Activated T-helper 2 cell treated with anti-CD3 and anti-CD28 coated beads, Interferon-gamma antibody, Interleukin-2, Interleukin-4, amounts not matched to agents 10 μg/mL and 5 μg/mL and 100 μg/mL, durations not matched to agents 14 hours and 24 hours and 36 hours (primary cell): ENCODE data around the gene FOXC2. TPM values are rescaled to one million over a fixed set of nuclear protein-coding genes. Genes with fewer than 3 reads are reported as not detected.
A peak's percentile ranks its signal among the peaks of the same experiment; 100 is the strongest.

ENCODE experiments used
- DNase-seq: peaks from one replicate; pipeline ENCODE4 v3.0.0; 2021; ENCODE audit warnings: low spot score
- H3K27ac Mint-ChIP-seq: one replicate; pipeline ENCODE4 v1.8.0; 2021; ENCODE audit warnings: mixed read lengths
- H3K27me3 Mint-ChIP-seq: one replicate; pipeline ENCODE4 v1.8.0; 2021; ENCODE audit warnings: low read depth, mixed read lengths
- H3K36me3 Mint-ChIP-seq: one replicate; pipeline ENCODE4 v1.8.0; 2021; ENCODE audit warnings: low read depth, mixed read lengths
- H3K4me1 Mint-ChIP-seq: one replicate; pipeline ENCODE4 v1.8.0; 2021; ENCODE audit warnings: low read depth, mixed read lengths
- H3K4me3 Mint-ChIP-seq: one replicate; pipeline ENCODE4 v1.8.0; 2021; ENCODE audit warnings: low read depth, mild to moderate bottlenecking, moderate library complexity, mixed read lengths
- H3K9me3 Mint-ChIP-seq: one replicate; pipeline ENCODE4 v1.8.0; 2021; ENCODE audit warnings: mixed read lengths
- intact Hi-C: fragments of 100-400 bp; cut with micrococcal nuclease; formaldehyde crosslinking; loops from one replicate; pipeline ENCODE4 v1.15.1; 2023
- total RNA-seq: library from RNA; stranded (reverse); gene quantifications from 2 replicates; pipeline ENCODE4 v1.2.3, GENCODE V29; 2022

The FOXC2 gene
- total RNA-seq, 1 donor from 2014 or later, result 0.07 TPM

DNA sequence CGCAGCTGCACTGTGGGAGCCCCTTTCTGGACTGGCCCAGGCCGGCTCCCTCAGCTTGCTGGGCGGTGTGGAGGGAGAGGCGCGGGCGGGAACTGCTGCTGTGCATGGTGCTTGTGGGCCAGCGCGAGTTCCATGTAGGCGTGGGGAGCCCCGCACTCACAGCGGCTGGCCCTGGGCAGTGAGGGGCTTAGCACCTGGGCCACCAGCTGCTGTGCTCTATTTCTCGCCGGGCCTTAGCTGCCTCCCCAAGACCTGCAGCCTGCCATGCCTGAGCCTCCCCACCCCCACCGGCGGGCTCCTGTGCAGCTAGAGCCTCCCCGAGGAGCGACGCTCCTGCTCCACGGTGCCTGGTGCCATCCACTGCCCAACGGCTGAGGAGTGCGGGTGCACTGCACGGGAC, 13.3 kb upstream of the FOXC2 start:
- DNase-seq, result no peak
- peak overlapping the region; percentile 86 for H3K4me3 Mint-ChIP-seq
- H3K36me3 Mint-ChIP-seq, result peaks cover 27% of the 10 kb centered on the region
- no peak overlapping the region for H3K27ac Mint-ChIP-seq
- peaks cover 37% of the 10 kb centered on the region for H3K4me1 Mint-ChIP-seq
- intact Hi-C loops, result loop anchor here (10.0 kb wide), 1 partner anchor 831 kb away; the partner anchor contains the start of gene FBXO31
- no peaks in the 10 kb centered on the region for H3K9me3 Mint-ChIP-seq
- H3K27me3 Mint-ChIP-seq, result peaks cover 3% of the 10 kb centered on the region

DNA sequence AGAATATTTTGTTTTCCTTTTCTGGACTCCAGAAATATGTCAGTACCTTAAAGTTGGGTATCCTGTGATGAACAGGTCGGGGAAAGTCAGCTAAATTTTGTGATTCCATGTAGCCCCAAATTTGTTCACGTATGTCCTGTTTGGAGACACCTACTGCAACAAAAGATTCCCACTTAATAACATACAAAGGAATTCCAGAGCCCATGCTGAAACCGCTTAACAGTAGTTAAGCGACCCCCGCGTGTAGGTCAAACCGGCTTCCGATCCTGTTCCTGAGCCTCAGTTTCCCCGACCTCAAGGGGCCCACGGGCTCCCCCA, 12.1 kb upstream of the FOXC2 start:
- H3K27ac Mint-ChIP-seq, result peak overlapping the region; percentile 93
- peaks cover 26% of the 10 kb centered on the region for H3K36me3 Mint-ChIP-seq
- DNase-seq, result no peak
- peak overlapping the region; percentile 86 for H3K4me3 Mint-ChIP-seq
- intact Hi-C loops, result loop anchor here (10.0 kb wide), 1 partner anchor 830 kb away; the partner anchor contains the start of gene FBXO31
- peaks cover 28% of the 10 kb centered on the region for H3K4me1 Mint-ChIP-seq
- H3K9me3 Mint-ChIP-seq, result no peaks in the 10 kb centered on the region
- peaks cover 6% of the 10 kb centered on the region for H3K27me3 Mint-ChIP-seq

DNA sequence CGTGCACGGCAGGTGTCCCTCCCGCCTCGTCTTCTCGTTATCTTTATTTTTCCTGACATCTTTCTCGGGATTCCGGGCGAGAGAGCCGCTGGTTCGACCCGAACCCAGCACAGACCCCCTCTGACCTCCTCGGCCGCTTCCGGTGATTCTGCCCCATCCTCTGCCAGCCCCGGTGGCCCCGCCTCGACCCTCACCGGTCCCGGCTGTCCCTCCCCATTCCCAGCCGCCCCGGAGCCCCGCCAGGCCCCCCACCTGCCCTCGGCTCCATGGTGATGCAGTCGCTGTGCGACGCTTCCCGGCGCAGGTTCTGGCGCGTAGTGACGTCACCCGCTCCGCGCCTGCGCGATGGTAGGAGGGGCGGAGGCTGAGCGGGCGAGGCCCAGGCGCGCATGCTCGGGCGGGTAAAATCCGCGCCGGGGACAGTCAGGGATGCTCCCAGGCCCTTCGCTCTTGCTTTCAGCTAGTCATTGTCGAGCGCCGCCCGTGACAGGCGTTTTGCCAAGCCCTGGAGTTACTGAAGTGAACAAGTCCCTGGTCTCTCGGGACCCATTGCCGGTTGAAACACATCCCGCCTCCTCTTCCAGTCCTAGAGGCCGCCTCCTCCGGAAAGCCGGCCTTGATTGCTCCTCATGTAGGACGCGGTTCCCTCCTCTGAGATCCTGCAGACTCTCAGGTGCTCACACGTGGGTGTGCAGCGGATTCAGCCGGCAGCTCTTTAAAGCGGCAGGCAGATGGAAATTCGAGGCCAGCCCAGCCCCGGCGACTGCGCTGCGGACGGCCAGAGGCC, 11.5 kb upstream of the FOXC2 start, which contains the start of gene MTHFSD:
Gene MTHFSD (minus strand): TSS at position 319 of the 787 bp plus-strand sequence. CDS start 51 bp downstream, at position 268.
- Mint-ChIP-seq H3K27me3 (peaks cover 6% of the 10 kb centered on the region), H3K4me1 (peaks cover 27% of the 10 kb centered on the region), H3K36me3 (peaks cover 26% of the 10 kb centered on the region), H3K27ac (peak within 1 kb of the TSS; percentile 93), H3K9me3 (no peaks in the 10 kb centered on the region), H3K4me3 (peak within 1 kb of the TSS; percentile 86)
- intact Hi-C loops, result loop anchor here (10.0 kb wide), 1 partner anchor 830 kb away; the partner anchor contains the start of gene FBXO31
- peak; percentile 92 for DNase-seq

DNA sequence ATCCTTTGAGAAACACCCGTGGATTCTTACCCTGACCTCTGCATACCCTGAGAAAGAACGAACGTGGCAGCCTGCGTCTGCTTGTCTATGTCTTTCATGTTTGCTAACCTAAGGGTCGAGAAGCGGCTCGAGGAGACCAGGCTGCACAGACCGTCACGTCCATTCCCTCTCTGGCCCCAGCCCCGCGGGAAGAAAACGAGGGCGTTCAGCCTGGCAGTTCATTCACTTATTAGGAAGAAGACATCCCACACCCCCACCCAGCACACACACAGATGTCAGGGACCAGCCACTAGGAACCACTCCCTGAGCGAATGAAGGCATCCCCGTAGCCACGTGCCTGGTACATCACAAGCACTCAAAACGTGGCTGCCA, 10.9 kb upstream of the FOXC2 start:
- H3K27me3 Mint-ChIP-seq, result peaks cover 8% of the 10 kb centered on the region
- H3K36me3 Mint-ChIP-seq, result peaks cover 20% of the 10 kb centered on the region
- no peak for DNase-seq
- H3K4me3 Mint-ChIP-seq, result peak overlapping the region; percentile 86
- H3K27ac Mint-ChIP-seq, result peak overlapping the region; percentile 93
- intact Hi-C loops, result loop anchor here (10.0 kb wide), 1 partner anchor 829 kb away; the partner anchor contains the start of gene FBXO31
- H3K9me3 Mint-ChIP-seq, result no peaks in the 10 kb centered on the region
- H3K4me1 Mint-ChIP-seq, result peaks cover 21% of the 10 kb centered on the region

DNA sequence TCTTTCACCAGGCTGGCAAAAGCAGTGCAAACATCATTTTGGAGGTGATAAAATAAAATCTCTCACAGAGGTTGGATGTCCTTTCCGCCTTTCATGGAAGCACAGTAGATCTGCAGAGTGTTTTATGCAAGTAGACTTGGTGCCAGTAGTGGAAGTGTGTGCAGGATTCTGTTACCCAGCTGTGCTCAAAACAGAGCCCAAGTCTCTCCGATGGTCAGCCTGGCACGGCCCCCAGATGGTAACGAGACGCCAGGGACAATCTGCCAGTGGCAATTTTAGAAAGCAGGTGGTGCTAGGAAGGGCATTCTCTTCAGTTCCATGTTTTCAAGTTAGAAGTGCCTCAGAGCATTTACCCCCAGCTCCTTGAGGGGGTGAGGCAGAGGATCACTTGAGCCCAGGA, 10.1 kb upstream of the FOXC2 start:
- H3K9me3 Mint-ChIP-seq, result no peaks in the 10 kb centered on the region
- H3K4me1 Mint-ChIP-seq, result peaks cover 16% of the 10 kb centered on the region
- intact Hi-C loops, result loop anchor here (10.0 kb wide), 1 partner anchor 828 kb away; the partner anchor contains the start of gene FBXO31
- H3K27me3 Mint-ChIP-seq, result peaks cover 8% of the 10 kb centered on the region
- peaks cover 14% of the 10 kb centered on the region for H3K36me3 Mint-ChIP-seq
- peak overlapping the region; percentile 86 for H3K4me3 Mint-ChIP-seq
- H3K27ac Mint-ChIP-seq, result no peak overlapping the region
- no peak for DNase-seq

DNA sequence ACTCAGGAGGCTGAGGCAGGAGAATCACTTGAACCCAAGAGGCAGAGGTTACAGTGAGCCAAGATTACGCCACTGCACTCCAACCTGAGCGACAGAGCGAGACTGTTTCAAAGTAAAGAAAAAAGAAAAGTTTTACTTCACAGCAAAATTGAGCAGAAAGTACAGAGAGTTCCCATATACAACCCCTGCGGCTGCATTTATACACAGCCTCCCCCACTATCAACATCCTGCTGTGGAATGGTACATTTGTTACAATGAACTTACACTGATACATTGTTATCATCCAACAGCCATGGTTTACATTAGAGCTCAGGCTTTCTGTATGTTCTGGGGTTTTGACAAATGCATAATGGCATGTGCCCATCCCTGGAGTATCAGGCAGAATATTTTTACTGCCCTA, 9.0 kb upstream of the FOXC2 start:
- Mint-ChIP-seq H3K27ac (no peak overlapping the region), H3K4me1 (peaks cover 13% of the 10 kb centered on the region), H3K27me3 (peaks cover 8% of the 10 kb centered on the region), H3K36me3 (peaks cover 7% of the 10 kb centered on the region), H3K4me3 (no peak overlapping the region), H3K9me3 (no peaks in the 10 kb centered on the region)
- intact Hi-C loops, result loop anchor here (10.0 kb wide), 1 partner anchor 827 kb away; the partner anchor contains the start of gene FBXO31
- no peak for DNase-seq

DNA sequence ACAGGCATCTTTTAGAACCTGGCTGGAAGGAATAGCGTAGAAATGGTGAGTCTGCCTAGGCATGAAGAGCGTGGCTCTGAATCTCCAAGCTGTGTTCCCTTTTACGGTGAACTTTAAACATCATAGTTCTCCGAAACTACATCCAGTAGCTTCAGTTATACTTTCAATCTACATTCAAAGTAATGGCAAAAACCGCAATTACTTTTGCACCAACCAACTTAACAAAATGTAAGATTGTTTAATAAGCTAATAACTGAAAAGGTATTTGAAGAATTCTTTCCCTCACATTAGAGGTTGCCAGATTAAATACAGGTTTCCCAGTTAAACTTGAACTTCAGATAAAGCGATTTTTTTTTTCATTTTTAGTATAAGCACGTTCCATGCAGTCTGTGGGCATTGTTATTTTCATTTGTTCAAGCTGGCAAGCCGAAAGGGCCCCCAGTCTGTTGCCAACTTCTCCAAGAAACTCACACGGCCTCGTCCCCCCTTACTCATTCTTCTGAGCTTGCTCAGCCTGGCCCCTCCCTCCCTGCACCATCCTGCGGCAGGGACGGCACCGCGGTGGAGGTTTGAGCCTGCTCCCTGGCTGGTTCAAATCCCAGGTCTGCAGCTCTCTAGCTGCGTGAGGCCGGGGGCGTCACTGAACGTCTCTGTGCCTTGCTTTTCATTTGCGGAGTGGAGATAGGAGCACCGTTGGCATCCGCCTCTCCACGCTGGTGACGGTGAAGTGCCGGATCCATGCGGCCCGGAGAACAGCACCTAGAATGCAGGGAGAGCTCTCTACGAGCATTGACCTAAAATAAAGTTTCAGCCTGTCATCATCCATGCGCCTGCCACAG, 8.1 kb upstream of the FOXC2 start:
- Mint-ChIP-seq H3K4me3 (no peak overlapping the region), H3K4me1 (peaks cover 11% of the 10 kb centered on the region), H3K27ac (no peak overlapping the region), H3K27me3 (peaks cover 15% of the 10 kb centered on the region), H3K9me3 (no peaks in the 10 kb centered on the region), H3K36me3 (peaks cover 3% of the 10 kb centered on the region)
- intact Hi-C loops, result loop anchor here (10.0 kb wide), 1 partner anchor 826 kb away; the partner anchor contains the start of gene FBXO31
- DNase-seq, result no peak

DNA sequence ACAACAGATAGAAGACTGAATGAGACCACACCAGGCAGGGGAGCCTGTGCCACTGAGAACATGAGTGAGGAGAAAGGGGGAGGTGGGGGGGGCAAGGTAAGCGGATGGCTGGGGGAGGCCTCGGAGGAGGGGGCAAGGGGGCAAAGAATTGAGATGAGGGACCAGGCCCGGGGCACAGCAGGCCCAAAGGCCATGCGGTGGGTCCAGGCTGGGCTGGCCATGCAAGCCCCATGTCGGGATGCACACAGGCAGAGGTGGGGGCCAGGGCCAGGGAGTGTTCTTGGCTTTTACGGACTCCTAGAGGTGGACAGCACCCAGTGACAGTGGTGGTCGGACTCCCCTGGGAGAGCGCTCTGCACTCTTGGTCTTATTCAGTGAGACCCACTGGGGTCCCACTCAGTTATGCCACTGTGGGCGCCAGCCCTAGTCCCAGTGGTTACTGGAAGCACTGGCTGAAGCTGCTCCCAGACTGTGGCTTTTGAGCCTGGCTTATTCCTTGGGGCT, 6.8 kb upstream of the FOXC2 start:
- Mint-ChIP-seq H3K4me3 (no peak overlapping the region), H3K36me3 (peaks cover 2% of the 10 kb centered on the region), H3K27me3 (peaks cover 27% of the 10 kb centered on the region), H3K27ac (no peak overlapping the region), H3K4me1 (peaks cover 9% of the 10 kb centered on the region), H3K9me3 (no peaks in the 10 kb centered on the region)
- DNase-seq, result no peak
- intact Hi-C loops, result loop anchor here (5.0 to 10.0 kb wide), 3 partner anchors 175 to 825 kb away; partner anchors contain the start of gene FBXO31

DNA sequence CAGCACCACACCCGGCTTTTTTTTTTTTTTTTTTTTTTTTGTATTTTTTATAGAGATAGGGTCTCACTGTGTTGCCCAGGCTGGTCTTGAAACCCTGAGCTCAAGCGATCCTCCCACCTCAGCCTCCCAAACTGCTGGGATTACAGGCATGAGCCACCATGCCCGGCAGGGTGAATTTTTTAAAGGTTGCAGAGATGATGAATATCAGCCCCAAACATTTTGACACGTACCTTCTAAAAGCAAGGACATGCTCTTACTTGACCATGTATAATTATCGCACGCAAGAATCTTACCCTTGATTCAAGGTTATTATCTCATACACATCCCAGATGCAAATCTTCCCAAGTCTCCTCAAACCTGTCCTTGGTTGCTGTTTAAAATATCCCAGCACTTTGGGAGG, 4.3 kb upstream of the FOXC2 start:
- no peaks in the 10 kb centered on the region for H3K9me3 Mint-ChIP-seq
- intact Hi-C loops, result loop anchor here (5.0 to 10.0 kb wide), 2 partner anchors 172 to 515 kb away; no protein-coding TSS in a partner anchor
- no peak overlapping the region for H3K27ac Mint-ChIP-seq
- H3K27me3 Mint-ChIP-seq, result peaks cover 44% of the 10 kb centered on the region
- H3K4me1 Mint-ChIP-seq, result peaks cover 5% of the 10 kb centered on the region
- no peaks in the 10 kb centered on the region for H3K36me3 Mint-ChIP-seq
- no peak overlapping the region for H3K4me3 Mint-ChIP-seq
- no peak for DNase-seq

DNA sequence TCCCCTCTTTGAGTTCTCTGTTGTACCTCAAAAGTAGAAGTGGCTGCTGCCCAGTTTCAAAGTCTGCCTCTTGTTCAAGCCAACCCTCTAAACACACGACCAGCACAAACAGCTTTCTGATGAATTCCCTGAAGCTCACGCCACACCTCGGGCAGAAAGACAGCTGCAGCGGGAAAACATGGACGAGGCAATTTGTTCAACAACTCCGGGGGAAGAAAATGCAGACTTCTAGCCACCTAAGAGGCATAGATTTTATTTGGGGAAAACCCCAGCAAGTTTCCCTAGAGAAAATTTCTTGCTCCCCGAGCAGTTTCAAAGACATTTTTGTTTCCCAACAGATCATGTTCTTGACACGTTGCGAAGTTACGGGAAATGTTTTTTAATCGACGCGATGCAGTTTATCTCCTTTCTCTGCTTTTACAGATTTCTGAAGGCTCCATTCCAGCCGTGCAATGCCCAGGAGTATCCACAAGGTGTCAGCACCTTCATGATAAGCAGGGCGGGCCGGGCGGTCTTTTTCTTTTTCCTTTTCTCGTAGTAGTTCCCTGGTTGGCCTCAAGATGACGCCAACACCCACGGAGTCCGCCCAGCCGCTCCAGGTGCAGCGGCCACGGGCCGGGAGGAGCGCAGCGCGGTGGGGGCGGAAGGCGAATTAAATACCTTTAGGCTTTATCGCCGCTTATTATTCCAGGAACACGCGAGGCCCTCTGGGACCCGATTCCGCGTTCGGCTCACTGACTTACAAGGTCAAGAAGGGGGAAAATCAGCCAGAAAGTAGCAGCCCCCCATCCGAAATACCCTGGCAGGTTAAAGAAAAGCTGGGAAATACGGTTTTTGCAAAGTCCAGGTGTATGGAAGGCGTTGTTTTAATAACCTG, 2.9 kb upstream of the FOXC2 start:
- Mint-ChIP-seq H3K4me1 (peaks cover 5% of the 10 kb centered on the region), H3K27me3 (peaks cover 45% of the 10 kb centered on the region), H3K36me3 (no peaks in the 10 kb centered on the region), H3K27ac (peak overlapping the region; percentile 11), H3K9me3 (no peaks in the 10 kb centered on the region), H3K4me3 (no peak overlapping the region)
- intact Hi-C loops, result loop anchor here (1.0 to 10.0 kb wide), 5 partner anchors 47 to 514 kb away; no protein-coding TSS in a partner anchor
- peak; percentile 80 for DNase-seq

DNA sequence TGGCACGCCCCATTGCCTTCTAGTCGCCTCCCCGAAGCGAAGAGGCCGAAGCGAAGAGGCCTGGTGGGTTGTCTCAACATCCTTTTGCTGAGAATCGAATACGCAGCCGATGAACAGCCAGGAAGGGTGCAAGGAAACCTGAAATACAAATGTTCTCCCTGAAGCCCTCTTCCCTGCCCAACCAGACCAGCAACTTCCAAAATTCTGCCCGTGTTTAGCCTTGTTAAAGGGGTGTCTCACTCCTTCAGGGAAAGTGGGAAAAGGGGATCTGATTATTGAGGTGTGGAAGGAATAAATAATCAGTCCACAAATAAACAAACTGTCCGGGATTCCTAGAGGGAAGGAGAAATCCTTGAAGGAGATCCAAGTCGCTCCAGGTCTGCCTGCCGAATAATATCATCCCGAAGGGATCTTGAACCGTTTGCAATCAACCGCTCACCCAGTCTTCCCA, 1.4 kb upstream of the FOXC2 start:
- DNase-seq, result no peak
- Mint-ChIP-seq H3K4me3 (no peak overlapping the region), H3K4me1 (peaks cover 5% of the 10 kb centered on the region), H3K27me3 (peaks cover 57% of the 10 kb centered on the region), H3K9me3 (no peaks in the 10 kb centered on the region), H3K27ac (no peak overlapping the region), H3K36me3 (no peaks in the 10 kb centered on the region)
- intact Hi-C loops, result loop anchor here (2.0 to 10.0 kb wide), 3 partner anchors 48 to 310 kb away; no protein-coding TSS in a partner anchor
